Adipose tissue (tissue), 3 donors: Measurements from ENCODE around the gene AGO1. TPM values are rescaled to one million over a fixed set of nuclear protein-coding genes. Genes with fewer than 3 reads are reported as not detected.

Experiments used
- H3K27ac ChIP-seq: one replicate; pipeline ENCODE4 v1.5.1; 2013; ENCODE audit warnings: low read depth, low read length
- WGBS, 3 donors: extraction: QIAGEN DNeasy Blood & Tissue Kit; methylation state at CpG; one replicate each; pipeline ENCODE4 v1.1.7; 2013; 5-methylcytosine and 5-hydroxymethylcytosine counted together
- polyA plus RNA-seq, 3 donors: library from polyadenylated mRNA; stranded (reverse); fragments of 200-250 nt; gene quantifications; one replicate each; pipeline ENCODE4 v1.2.3, GENCODE V29; 2013
- donor health status: healthy with polysubstance abuse.
- donor health status: Bipolar disorder and iron deficiency.
- donor health status: healthy.

AGO1 gene
- polyA plus RNA-seq, result 1 to 10 TPM; 3.0 to 4.7 (median 4.1) TPM

- no peak within 1 kb of the TSS for H3K27ac ChIP-seq
- WGBS, 3 donors, result 0 to 1% (median 0%) methylated on average over 51 to 58 of the region's 58 CpGs
These were observed at the start of gene AGO1 for GRCh38 chr1:35882945-35883634. TSS of gene AGO1 (plus strand) at chr1:35883209. CDS start at chr1:35883422, 213 bp downstream.

DNA sequence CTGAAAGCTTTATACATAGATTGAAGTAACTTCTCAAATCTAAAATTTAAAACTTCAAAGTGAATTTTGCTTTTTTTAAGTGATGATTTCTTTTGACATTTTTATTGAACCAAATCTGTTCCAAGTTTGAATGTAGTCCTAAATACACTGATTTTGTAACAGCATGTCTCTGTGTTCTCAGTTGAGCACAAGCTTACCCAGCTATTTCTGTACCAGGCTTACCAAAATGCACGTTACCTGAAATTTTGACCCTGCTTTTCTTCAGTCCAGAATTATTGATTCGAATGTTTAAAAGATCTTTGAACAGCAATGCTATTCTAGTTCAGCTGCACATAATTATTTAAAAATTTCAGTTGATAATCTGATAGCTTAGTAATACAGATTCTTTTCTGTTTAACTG, 49.6 kb upstream of the AGO1 start:
- WGBS, 3 donors, result 93 to 96% (median 95%) methylated on average over 2 of the region's 2 CpGs
- no peak overlapping the region for H3K27ac ChIP-seq

DNA sequence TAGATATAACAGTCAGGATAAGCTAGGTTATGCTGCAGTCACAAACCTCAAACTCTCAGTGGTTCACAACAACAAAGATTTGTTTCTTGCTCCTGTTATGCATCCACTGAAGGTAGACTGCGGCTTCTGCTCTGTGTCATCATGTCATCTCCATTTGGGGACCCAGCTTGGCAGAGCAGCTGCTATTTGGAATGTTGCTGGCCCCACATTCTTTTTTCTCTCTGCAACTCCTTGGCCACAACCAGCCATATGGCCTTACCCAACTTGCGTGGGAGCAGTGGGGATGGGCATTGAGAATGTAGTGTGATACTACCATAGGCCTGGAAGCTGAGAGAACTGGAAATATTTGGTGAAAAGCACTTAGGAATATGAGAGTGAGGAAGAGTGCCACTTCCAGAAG, 48.8 kb upstream of the AGO1 start:
- 94 to 99% (median 98%) methylated on average over 2 of the region's 2 CpGs for WGBS, 3 donors
- no peak overlapping the region for H3K27ac ChIP-seq

- H3K27ac ChIP-seq, result no peak overlapping the region
- WGBS, 3 donors, result 69 to 74% (median 71%) methylated on average over 2 of the region's 2 CpGs
These were observed 47.6 kb upstream of the AGO1 start for GRCh38 chr1:35835398-35835797.

GRCh38 chr1:35836734-35837133, 46.3 kb upstream of the AGO1 start:
- H3K27ac ChIP-seq, result no peak overlapping the region
- 97 to 100% (median 99%) methylated on average over 1 of the region's 1 CpG for WGBS, 3 donors

GRCh38 chr1:35838693-35839245, 44.2 kb upstream of the AGO1 start:
- 91 to 95% (median 92%) methylated on average over 8 of the region's 8 CpGs for WGBS, 3 donors

GRCh38 chr1:35844826-35845225, 38.2 kb upstream of the AGO1 start:
- 60 to 96% (median 84%) methylated on average over 1 of the region's 1 CpG for WGBS, 3 donors
- no peak overlapping the region for H3K27ac ChIP-seq

More at GRCh38 chr1:35838693-35839245, 44.2 kb upstream of the AGO1 start:
- H3K27ac ChIP-seq, result no peak overlapping the region

DNA sequence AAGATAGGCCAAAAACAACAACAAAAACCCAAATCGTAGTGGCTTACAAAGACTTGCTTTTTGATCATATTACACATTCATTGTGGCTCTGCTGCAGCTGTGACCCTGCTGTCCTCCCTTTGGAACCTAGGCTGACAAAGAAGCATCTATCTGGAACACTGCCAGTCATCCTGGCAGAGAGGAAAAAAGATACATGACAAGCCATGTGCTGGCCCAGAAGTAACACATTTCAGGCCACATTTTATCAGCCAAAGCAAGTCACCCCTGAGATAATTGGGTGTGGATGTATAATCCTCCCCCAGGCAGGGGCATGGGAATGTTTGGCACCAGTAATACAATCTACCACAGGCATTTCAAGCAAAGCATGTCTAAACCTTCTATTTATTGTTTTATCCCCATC, 37.2 kb upstream of the AGO1 start:
- 50 to 62% (median 58%) methylated on average over 1 of the region's 1 CpG for WGBS, 3 donors
- no peak overlapping the region for H3K27ac ChIP-seq

GRCh38 chr1:35847935-35848565, 35.0 kb upstream of the AGO1 start:
- H3K27ac ChIP-seq, result no peak overlapping the region
- 79 to 100% (median 82%) methylated on average over 1 of the region's 1 CpG for WGBS, 3 donors

DNA sequence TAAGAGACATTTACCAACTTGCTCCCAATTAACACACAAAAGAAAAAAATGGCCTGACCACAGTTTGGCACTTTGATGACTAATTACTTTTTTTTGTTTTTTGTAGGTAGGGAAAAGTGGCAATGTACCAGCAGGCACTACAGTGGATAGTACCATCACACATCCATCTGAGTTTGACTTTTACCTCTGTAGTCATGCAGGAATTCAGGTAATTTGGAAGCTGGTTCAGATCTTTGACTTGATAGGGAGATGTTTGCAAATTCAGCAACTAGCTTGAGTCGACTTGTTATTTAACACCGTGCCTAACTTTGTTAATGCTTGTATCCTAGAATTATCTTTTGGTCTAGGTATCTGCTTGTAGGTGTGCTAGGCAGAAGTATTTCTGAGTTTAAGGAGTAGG, 33.0 kb upstream of the AGO1 start:
- H3K27ac ChIP-seq, result no peak overlapping the region
- 84 to 97% (median 97%) methylated on average over 2 of the region's 2 CpGs for WGBS, 3 donors

- WGBS, 3 donors, result 80 to 99% (median 86%) methylated on average over 4 to 5 of the region's 5 CpGs
- no peak overlapping the region for H3K27ac ChIP-seq
These were observed 32.3 kb upstream of the AGO1 start for GRCh38 chr1:35850716-35851115.

GRCh38 chr1:35851132-35851869, 31.7 kb upstream of the AGO1 start:
- 65 to 73% (median 67%) methylated on average over 3 of the region's 3 CpGs for WGBS, 3 donors
- H3K27ac ChIP-seq, result no peak overlapping the region

GRCh38 chr1:35852241-35852640, 30.8 kb upstream of the AGO1 start:
- WGBS, 3 donors, result 45 to 50% (median 50%) methylated on average over 2 of the region's 2 CpGs
- H3K27ac ChIP-seq, result no peak overlapping the region

DNA sequence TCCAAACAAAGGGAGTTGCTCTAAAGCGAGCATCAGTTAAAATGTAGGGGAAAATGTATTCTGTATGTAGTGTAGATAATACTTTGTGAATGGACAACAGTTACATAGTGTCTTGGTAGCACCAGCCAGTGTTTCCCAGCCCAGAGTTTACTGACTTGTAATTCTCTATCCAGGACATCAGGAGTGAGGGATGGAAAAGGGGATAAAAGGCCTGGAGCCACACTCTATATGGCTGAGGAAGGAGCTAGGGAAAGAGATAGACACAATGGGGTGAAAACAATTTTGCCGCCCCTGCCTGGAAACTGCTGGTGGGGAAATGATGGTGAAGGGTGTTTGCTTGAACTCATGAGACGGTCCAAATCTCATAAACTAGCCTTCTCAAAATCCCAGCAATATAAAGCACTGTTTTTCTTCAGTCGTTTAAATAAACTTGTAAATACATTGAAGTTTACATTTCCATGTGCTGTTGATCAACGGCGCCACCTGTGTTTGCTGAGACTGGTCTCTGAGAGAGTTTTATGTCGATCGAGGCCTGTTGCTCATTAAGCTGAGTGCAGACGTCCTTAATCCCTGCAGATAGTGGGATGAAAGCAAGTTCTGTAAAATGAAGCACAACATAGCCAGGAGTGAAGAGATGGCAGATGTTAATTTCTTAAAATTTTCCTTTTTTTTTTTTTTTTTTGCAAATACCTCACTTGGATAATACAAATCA, 27.9 kb upstream of the AGO1 start:
- no peak overlapping the region for H3K27ac ChIP-seq
- 64 to 86% (median 77%) methylated on average over 9 of the region's 9 CpGs for WGBS, 3 donors

DNA sequence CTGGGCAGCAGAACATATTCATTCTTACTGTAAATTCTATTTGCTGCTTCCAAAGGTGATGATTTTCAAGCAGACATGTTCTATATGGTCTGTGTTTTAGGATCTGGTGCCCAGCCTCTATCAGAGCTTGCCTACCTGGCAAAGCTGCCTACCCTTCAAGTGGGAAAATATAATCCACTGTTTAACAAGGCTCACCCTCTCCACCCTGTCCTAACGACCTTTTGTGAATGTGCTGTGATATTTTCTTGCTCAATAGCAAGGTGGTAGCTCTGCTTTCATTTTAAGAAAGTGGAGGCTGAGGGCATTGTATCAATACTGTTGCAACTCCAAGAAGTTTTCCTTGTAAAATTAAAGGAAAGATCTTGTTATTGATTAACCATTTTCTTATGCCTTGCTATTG, 26.0 kb upstream of the AGO1 start:
- no peak overlapping the region for H3K27ac ChIP-seq
- 30 to 50% (median 42%) methylated on average over 1 of the region's 1 CpG for WGBS, 3 donors

- no peak overlapping the region for H3K27ac ChIP-seq
These were observed 25.2 kb upstream of the AGO1 start for GRCh38 chr1:35857830-35858229.

GRCh38 chr1:35860696-35861095, 22.3 kb upstream of the AGO1 start:
- WGBS, 3 donors, result 49 to 84% (median 71%) methylated on average over 3 of the region's 3 CpGs
- H3K27ac ChIP-seq, result no peak overlapping the region

DNA sequence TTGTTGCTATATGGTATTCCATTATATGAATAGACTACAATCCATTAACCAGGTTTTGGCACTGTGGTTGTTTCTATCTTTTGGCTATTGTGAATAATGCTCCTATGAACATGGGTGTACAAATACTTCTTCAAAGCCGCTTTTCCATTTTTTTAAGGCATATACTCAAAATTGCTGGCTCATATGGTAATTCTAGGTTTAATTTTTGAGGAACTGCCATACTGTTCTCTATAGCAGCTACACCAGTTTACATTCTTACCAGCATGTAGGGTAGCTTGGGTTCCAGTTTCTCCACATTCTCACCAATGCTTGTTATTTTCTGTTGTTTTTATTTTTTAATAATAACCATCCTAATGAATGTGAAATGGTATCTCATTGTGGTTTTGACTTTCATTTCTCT, 19.9 kb upstream of the AGO1 start:
- 81 to 91% (median 81%) methylated on average over 1 of the region's 1 CpG for WGBS, 3 donors
- no peak overlapping the region for H3K27ac ChIP-seq
